B cell (primary cell): ENCODE measurements around the gene NFIC.

Source experiments
- EZH2 ChIP-seq: IDR thresholded peaks from 2 replicates; pipeline ENCODE4 v1.6.1; 2012; ENCODE audit warnings: borderline replicate concordance, low read depth, mild to moderate bottlenecking, moderate library complexity, low read length; ENCODE audit not compliant: insufficient read depth, poor library complexity, severe bottlenecking
- TF ChIP-seq, protein P1 (sequence below): fragments of 200-600 bp; IDR thresholded peaks from one replicate; pipeline ENCODE4 v1.8.0; 2022; ENCODE audit warnings: antibody characterized with exemption, mild to moderate bottlenecking

DNA sequence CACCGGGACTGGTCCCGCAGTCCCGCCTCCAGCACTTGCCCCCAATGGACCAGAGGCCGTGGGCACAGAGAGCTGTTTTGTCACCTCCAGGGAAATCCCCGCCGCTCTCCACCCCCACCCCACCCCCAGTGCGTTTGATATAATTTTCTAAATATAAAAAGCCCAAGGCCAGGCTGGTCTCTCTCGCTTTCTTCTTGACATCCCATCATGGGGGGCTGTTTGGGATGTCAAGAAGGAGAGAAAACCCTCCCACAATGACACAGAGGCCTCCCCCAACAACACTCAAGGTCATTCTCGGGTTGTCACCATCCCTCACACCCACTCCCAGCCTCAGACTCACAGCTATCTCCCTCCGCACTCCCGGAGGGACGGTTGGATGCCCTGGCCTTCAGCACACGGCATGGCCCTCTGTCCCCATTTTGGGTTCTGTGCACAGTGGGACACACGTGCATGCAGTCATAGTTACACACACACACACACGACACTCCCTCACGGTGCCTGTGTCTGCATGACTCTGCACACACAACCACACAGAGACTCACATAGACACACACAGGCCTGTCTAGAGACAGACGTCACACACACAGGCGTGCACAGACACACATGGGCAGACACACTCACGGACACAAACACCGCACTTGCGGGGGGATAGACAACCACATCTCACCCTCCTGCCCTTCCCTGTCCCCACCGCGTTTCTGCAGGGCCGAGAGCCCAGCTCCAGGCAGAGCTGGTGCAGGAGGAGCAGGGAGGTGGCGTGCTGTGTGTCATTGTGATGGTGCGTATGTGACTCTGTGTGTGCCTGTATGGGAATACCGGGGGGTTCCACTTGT is 4.8 kb upstream of the NFIC start:
- TF ChIP-seq, protein P1, sequence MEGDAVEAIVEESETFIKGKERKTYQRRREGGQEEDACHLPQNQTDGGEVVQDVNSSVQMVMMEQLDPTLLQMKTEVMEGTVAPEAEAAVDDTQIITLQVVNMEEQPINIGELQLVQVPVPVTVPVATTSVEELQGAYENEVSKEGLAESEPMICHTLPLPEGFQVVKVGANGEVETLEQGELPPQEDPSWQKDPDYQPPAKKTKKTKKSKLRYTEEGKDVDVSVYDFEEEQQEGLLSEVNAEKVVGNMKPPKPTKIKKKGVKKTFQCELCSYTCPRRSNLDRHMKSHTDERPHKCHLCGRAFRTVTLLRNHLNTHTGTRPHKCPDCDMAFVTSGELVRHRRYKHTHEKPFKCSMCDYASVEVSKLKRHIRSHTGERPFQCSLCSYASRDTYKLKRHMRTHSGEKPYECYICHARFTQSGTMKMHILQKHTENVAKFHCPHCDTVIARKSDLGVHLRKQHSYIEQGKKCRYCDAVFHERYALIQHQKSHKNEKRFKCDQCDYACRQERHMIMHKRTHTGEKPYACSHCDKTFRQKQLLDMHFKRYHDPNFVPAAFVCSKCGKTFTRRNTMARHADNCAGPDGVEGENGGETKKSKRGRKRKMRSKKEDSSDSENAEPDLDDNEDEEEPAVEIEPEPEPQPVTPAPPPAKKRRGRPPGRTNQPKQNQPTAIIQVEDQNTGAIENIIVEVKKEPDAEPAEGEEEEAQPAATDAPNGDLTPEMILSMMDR, result no peak
- TF ChIP-seq EZH2, result no peak
